GM19351 (cell line): ENCODE measurements around the gene TOX2.

Experiments
- ATAC-seq: cut with Tn5 transposase; IDR thresholded peaks from one replicate; pipeline ENCODE4 v1.9.1; 2021; ENCODE audit warnings: mild to moderate bottlenecking, moderate library complexity; ENCODE audit not compliant: unreplicated experiment

TOX2 gene

DNA sequence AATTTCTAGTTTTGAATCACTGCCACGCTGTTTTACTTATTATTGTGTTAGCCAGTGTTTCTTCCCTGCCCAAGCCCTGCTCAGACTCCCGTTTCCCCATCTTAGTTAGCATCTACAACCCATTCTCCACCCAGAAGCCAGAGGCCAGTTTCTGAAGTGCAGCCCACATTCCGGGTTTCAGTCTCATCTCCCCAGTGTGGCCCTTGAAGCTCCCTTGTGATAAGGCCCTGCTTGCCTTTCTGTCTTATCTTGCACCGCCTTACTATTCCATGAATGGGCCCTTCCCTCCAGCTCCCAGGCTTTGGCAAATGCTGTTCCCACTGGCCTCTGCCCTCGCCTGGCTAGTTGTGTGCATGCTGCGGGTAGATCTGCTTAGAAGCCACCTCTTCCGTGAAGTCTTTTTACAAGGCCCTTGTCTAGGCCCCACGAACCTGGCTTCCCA lies 41.1 kb downstream of the TOX2 start:
- no peak for ATAC-seq

GRCh38 chr20:43957392-43957791 lies 42.7 kb downstream of the TOX2 start:
- no peak for ATAC-seq

- ATAC-seq = no peak
Measured at GRCh38 chr20:43958626-43959025, 44.0 kb downstream of the TOX2 start.

DNA sequence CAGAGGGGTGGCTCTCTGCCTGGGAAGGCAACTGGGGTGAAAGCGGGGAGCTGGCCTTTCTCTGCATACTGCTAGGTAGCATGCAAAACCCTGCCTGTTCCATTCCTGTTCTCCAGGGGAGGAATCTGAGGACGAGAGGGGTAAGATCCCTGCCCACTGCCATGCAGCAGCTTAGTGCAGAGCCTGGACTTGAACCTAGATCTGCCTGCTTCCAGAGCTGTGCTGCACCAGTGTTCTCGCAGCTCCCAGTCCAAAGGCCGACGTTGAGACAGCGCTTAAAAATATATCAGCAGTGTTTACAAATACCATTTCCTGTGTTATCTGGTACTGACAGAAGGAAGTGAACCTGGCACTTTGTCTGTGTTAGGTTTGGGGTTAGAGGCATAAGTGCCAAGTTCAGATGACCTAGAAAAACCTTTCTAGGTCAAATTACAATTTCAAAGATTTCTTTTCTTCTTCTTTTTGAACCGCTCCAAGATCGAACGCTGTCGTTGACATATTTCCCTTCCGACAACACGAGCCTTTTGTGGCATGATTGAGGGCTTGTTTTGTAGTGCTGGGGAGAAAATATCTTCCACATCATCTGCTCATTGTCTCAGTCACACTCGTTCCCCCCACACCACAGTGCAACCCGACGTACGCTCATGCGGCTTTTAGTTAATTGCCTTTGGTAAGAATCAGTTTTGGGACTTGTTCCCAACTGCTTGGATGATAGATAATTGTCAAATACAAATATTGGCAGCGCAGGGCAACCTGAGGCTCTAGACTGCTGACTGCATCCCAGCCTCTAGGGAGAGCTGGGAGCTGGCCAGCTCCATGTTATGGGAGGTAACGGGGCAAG lies 44.6 kb downstream of the TOX2 start:
- no peak for ATAC-seq

DNA sequence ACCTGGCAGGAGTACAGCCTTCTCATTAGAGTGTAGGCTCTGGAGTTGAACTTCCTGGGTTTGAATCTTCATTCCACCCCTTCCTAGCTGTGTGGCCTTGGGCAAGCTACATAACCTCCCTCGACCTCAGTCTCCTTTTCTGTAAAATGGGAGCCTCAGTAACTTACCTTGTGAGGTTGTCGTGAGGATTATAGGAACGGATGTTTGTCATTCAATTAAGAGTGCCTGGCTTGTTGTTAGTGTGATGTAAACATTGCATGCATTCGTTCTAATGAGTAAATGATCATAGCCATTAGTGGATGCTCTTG lies 45.2 kb downstream of the TOX2 start:
- no peak for ATAC-seq

DNA sequence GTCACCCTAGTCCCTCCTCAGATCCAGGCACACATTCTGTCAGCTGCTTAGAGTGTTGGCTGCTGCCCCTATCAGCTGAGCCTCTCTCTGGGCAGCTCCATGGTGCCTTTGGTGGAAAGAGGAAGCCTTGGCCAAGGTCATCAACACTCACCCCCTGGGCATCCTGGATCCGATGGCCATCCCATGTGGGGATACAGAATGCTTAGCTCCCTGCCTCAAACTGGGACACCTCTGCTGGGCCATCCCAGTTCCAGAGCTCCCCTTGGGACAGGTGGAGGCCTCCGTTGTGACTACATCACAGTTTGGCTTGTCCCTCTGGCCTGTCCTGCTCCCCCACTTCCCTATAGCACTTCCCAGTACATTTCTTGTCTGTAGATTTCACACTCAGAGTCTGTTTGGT lies 45.6 kb downstream of the TOX2 start:
- no peak for ATAC-seq

- ATAC-seq = no peak
Measured at GRCh38 chr20:43961116-43961515, 46.5 kb downstream of the TOX2 start.

DNA sequence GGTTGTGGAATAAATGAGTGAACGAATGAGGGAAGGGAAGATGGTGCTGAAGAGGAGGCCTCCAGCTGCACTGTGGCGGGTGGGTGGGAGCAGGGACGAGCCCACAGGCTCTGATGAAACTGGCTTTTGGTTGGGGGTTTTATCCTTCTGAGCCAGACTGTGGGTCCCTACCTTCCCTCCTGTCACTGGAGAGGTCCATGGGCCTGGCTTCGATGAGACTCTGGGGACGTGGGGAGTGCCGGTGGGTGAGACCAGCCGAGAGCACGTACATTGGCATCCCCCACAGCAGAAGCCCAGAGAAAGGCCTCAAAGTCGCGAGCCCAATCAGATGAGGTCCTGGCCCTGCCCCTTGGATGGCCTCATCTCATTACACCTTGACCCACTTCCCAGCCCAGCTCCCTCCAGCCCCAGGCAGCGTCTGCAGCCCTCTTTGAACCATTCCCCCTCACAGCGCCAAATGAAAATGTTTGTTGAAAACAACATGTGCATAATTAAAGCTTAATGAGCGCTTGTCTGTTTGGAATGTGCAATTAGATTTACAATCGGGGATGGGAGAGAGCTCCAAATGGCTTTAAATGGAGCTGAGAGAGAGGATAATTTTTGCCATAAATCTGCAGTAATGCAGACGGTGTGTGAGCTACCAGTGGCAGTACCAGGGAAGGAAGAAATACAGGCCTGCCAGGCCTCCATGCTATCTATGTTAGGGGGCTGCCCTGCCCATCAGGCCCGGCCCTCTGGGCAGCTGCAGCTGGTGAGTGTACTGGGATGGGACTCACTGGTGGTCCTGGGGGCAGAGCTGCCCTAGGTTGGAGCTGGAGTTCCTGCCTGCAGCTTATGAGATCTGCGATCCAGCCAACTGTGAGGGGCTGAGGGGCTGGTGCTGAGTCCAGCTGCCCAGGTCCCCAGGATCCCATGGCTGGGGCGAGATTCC lies 47.2 kb downstream of the TOX2 start:
- no peak for ATAC-seq

DNA sequence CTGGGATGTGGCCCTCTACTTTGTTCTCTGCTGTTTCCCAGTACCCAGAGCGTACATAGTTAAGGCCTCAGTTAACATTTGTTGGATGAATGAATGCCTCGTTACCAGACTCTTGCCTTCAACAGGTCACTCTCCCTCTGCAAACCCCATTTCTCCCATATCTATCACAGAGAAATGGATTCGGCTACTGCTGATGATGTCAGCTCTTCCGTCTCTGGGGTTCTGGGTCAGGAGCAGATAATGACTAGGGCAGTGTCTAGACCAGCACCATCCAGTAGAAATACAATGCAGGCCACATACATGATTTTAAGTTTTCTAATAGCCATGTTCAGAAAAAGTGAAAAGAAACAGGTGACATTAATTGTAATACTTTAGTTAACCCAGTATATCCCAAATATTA lies 47.9 kb downstream of the TOX2 start:
- no peak for ATAC-seq

DNA sequence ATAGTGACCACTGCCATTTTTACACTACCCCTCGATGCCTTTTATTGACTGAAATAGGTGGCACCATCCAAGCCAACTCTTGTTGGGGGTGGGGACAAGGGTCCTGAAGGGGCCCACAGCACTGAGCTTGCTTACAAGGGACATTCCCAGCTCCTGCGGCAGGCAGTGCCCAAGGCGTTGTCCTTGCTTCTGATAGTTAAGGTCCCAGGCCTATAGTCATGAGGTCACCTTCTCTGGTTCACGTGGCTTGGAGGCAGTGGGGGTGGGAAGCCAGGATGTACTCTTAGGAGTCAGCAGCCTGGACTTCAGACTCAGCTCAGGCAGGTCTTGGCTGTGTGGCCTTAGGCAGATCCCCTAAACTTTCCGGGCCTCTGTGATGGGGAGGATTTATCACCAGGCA lies 48.6 kb downstream of the TOX2 start:
- no peak for ATAC-seq

GRCh38 chr20:43963872-43964791 lies 49.5 kb downstream of the TOX2 start:
- ATAC-seq = peak; percentile 75

DNA sequence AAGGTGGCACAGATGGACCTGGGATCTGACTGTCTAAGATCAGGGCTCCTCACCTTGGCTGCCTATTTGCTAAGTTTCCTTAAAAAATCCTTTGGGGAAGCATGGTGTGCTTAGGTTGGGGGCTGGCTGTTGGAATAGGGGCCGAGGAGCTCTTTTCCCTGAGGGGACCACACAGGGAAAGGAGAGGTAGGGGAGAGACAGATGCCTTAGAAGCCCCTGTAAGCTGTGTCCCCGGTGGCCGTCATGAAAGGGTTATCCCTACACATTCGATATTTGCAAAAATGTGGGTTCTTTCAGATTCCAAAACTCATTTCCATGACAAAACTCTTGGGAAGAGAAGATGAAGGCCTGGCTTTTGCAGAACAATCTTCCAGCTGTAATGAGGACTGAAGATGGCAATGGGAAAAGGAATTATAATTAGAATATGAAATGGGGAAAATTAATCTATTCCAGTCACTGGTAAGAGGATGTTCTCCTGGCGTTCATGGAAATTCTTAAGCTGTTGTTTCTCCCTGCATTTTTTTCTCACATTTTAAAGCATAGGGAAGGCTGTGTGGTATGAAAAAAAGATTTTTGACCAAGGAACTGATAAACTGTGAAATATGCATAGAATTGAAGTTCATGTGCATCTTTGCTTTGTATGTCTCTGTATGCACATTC lies 53.8 kb downstream of the TOX2 start:
- ATAC-seq = no peak

DNA sequence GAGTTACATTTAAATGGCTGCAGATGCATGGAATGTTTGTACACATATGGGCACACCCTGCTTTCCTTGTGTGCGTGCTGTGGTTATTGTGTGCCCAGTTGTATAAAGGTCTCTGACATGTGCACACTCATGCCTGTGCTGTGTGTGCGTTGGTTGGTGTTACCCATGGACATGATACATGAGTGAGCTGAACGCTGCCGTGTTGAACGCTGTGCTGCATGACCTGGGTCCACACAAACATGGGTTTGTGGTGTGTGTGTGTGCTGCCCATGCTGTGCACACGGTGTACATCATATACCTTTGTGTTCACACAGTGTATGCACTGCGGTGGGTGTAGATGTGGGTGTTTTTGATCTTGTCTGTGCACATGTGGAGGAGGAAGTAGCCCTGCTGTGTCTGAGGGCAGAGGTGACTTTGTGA lies 54.4 kb downstream of the TOX2 start:
- no peak for ATAC-seq

DNA sequence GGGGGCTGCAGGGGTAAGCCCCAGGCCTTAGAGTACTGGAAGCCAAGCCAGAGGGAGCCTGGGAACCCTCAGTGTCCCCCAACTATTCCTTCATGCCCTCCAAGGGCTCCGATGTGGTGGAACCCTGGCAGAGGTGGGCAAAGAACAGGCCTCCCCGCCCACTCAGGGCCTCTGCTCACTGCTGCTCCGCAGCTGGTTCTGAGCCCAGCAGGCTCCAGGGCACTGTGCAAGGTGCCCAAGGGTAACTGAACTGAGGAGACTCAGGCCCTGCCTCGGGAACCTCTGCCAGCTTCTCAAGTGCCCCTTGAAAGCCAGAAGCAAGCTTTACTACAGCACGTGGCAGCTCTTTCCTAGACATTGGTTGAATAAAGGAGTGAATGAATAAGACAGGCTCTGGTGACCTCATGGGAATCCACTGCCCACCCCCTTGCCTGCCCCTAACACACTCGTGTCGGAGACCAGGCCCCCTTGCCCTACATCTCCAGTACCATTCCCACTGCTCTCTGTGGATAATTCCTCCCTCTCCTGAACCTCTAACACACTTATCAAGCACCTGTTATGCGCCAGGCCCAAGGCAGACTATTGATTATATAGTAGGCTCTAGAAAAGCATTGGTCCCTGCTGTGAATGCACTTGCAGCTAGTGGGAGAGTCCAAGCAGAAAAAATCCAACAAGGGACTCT lies 55.0 kb downstream of the TOX2 start:
- no peak for ATAC-seq

DNA sequence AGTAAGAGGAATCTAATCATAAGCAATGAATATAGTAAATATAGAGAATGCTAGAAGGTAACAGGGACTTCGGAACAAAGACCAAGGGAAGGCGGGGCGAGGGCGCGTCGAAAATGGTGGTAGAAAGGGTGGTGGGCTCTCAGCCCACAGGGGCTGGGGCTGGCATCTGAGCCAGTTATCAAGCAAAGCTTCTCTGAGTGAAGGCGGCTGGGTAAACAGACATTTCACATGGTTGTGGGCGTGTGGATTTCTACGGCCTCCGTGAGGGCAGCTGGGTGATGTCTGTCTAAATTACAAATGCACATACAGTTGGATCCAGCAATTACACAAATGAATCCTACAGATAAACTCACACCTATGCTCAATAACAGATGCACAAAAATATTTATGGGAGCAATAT lies 56.6 kb downstream of the TOX2 start:
- no peak for ATAC-seq

DNA sequence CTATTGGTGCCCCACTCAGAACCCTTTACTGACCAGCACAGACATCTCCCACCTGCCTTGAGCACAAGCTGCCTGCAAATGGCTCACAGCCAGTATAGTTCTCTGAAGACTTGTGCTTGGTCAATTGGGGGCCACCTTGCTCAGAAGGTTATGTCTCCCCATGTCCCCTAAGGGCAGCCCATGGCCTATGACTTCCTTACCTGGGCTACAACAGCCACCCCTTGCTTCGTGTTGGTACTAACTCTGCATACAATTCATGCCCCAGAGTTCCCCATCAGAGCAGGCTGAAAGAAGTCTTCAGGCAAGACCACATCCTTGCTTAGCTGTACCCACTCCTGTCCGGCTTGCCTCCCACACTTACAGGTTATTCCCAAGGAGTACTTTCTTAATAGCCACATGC lies 57.4 kb downstream of the TOX2 start:
- ATAC-seq = no peak

- no peak for ATAC-seq
Measured at GRCh38 chr20:43972692-43973091, 58.0 kb downstream of the TOX2 start.

GRCh38 chr20:43973231-43973630 lies 58.6 kb downstream of the TOX2 start:
- no peak for ATAC-seq

DNA sequence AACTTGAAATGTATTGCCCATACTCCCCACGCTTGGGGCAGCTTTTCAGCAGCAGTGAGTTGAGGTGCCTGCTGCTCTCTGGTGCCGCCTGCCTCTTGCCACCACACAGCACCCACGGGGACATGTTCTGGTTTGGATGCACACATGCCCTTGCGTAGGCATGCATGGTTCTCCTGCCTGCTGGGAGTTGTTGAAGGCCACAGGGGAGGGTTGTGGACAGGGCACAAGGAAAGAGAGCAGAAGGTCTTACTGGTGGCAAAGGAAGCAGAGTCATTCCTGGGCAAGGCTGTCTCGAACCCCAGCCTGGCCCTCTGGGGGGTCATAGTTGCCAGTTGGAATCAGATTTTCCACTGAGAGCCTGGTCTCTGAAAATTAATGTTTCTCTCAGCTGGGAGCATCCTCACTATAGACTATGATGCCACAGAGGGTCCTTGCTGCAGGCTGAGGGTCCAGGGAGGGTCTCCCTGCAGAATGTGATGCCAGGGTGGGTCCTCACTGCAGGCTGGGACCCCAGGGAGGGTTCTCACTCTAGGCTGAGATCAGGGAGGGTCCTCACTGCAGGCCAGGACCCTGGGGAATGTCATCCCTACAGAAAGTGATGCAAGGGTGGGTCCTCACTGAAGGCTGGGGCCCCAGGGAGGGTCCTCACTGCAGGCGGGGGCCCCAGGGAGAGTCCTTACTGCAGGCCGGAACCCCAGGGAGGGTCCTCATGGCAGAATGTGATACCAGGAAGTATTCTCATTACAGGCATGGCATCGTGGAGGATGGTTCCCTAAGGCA lies 59.2 kb downstream of the TOX2 start:
- ATAC-seq = no peak
